HG03139 (cell line): ENCODE measurements around the gene FLNB.
"Not testable (repeated sequence)": the region's sequence is repeated elsewhere in the genome, so short reads cannot be mapped to it uniquely, and the experiment has no call there.

Experiments
- ATAC-seq: cut with Tn5 transposase; IDR thresholded peaks from one replicate; pipeline ENCODE4 v1.9.1; 2021; ENCODE audit not compliant: unreplicated experiment

The FLNB gene

DNA sequence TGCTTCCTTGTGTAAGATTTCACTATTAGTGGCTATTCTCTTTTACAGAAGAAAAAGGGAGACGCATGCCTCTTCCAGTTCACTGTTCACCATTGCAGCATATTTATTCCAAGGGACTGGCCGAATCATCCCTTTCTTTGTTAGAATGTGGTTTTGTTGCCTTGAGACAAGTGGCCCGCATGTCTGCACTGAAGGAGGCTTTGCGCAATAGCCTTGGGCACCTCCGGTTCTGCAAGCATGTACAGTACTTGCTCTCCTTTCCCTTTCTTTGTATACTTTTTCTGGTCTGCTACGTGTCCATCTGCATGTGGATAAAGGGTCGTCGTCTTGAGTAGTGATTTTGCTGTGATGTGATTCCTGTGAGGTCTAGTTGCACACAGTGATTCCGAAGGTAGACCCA lies 43.0 kb downstream of the FLNB start:
- ATAC-seq: no peak

- ATAC-seq: not testable (repeated sequence)
Measured at GRCh38 chr3:58051658-58052261, 43.5 kb downstream of the FLNB start.

DNA sequence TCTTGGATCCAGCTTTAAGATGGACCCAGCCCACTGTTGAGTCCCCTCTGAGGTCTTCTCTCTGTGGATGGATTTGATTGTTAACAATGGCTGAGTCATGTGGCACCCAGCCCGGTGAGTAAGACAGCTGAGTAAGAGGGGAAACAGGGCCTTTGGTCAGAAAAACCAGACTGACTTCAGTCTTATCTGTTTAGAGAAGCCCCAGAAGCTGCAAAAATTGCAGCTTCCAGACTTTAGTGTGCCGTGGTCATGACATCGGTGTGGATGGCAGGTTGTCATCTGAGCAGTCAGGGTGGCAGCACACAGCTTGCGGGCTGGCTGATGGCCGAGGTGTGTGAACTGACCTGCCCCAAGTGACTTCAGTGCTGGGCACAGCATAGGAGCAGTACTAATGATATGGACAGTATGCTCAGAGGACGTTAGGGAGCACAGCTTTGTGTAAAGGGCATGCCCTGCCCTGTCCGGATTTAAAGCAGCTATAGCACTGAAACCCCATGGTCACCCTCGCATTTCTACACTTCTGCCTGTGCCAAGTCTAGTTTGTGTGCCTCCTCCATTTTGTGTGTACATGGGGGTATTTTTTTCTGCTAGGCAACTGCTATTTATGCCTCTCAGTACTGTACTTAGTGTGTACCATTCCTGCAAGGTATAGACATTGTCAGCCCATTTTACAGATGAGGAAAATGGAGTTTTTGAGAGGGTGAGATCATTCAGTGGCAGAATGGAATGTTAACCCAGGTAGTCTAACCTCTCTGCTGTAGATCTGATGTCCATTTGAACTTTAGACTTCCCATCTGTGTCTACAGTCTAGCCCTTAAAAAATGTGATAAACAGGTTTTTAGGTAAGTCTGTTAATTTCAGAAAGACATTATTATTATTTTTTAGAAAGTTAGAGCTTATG lies 44.4 kb downstream of the FLNB start:
- no peak for ATAC-seq

DNA sequence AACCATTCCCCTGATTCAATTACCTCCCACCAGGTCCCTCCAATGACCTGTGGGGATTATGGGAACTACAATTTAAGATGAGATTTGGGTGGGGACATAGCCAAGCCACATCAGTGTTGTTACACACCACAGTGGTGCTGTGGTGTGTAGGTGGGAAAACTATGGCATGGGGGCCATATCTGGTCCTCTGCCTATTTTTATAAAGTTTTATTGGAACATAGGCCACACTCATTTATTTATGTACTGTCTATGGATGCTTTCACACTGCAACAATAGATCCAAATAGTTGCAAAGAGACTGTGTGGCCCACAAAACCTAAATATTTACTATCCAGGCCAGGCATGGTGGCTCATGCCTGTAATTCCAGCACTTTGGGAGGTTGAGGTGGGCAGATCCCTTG lies 46.4 kb downstream of the FLNB start:
- ATAC-seq: no peak

DNA sequence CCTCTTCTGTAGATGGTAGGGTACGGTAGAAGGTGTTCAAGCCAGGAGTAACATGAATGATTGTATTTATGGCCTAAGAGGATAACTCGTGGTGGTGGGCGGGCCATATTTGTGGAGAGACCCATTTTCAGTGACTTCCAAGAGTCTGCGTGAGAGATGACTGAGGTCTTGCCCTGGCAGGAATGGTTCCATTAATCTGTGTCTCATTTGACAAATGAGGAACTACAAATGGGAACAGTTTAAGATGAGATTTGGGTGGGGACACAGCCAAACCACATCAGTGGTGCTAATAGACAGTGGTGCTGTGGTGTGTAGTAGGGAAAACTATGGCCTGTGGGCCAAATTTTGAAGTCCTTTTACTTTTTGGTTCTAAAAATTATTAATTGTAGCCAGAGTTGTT lies 47.1 kb downstream of the FLNB start:
- no peak for ATAC-seq

- not testable (repeated sequence) for ATAC-seq
Measured at GRCh38 chr3:58055891-58056290, 47.7 kb downstream of the FLNB start.

DNA sequence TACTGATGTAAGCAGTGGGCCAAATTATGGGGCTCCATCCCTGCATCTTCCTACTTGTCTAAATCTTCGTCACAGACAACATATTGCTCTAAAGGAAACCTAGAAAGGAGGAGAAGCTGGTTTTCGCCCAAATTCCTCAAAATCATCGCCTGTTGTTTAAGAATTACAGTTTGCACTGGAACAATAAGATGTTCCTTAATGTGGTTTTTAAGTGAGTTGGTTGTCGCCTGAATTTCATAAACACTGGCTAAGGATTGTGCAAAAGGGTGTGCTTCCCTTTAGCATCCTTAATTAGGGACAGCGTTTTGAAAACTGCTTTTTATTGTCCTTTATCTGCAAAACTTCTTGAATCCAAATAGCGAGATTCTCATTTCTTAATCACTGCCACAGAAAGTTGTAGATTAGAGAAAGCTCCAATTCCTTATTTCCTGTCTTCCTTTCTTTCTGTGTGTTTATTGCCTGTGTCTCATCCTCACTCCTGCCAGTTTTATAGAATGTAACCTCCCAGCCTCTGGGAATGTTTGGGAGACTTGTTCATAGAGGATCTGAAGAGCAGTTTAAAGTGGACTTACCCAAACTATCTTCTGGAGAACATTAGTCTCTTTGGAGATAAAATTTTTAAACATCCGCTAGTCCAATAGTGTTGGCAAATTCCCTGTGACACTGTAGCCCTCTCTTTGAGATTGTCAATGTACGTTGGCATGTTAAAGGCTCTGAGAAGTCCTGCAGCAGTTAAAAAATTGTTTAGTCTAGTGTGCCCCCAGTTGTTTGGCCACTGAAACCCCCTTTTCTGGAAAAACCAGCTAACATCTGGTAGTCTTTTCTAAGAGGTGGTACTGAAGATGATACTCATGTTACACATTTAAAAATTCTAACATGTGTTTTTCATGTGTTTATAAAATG lies 50.4 kb downstream of the FLNB start:
- no peak for ATAC-seq

GRCh38 chr3:58059349-58060321 lies 51.4 kb downstream of the FLNB start:
- ATAC-seq: no peak

DNA sequence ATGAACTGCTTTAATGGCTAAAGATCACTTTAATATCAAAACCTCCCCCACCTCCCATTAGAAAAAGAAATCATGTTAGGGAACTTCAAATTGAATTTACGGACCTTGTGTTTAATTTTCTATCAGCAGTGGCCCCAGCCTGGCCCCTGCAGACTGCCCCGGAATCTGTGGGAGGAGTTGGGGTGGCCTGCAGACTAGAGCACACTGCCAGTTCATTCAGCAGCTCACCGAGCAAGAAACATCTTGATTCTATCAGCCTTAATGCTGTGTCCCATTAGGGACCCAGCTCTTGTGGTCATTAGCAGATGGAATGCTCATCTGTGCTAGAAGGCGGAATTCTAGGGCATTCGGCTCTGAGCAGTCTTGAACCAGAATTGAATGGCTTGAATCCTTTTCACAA lies 54.2 kb downstream of the FLNB start:
- ATAC-seq: no peak

DNA sequence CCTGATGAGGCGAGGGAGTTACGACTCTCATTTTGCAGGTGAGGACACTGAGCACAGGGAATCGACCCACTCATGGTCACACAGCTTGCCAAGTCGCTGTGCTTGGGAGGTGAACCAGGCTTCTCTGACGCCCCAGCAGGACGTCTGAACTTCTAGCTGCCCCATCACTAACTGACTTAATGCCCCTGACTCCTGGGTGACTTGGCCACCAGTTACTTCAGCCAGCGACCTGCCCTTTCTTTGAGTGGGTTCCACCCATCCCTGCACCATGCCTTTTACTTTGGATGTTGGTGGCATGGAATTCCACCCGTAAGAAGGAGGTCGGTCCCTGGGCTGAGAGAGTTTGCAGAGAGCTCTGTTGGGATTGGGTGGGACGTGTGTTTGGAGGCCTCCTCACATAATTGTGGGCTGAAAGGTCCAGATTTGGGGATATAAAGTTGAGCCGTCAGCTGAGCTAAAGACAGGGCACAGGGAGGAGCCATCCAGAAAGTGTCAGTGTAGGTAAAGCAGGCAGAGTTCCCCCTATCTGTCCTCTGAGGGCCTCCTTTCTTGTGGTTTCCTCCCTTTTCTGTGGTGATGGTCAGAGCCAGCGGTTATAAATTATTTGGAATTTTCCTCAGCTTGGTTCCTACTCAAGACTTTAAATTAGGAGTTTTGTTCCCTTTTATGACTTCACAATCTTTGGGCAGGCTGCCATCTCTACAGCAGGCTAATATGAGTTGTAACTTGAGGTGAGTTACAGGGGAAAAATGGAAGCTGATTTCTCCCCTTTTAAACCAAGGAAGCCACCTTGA lies 55.0 kb downstream of the FLNB start:
- no peak for ATAC-seq

DNA sequence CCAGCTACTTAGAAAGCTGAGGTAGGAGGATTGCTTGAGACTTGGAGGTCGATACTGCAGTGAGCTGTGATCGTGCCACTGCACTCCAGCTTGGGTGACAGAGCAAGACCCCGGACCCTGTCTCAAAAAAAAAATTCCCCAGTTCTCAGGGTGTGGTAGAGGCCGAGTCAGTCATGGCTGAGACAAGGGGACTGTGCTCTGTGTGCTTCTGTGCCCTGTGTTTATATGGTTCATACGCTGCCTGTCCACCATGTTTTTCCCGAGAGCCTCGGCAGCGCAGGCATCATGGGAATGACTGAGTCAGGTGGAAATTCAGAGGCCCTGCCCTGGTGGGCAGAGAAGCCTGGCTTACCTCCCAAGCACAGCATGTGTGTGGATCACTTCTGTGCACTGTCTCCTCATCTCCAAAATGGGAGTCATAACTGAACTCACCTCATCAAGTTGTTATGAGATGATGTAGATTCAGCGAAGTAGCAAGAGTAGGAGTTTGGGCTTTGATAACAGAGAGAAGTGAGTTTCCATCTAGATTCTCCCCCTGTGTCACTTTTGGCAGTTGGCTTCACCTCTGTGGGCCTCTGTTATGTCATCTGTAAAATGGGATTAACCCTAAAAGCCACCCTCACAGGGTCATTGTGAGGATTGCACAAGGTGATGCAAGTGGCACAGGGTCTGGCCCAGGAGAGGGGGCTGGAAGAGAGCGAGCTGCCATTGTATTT lies 56.9 kb downstream of the FLNB start:
- ATAC-seq: no peak

DNA sequence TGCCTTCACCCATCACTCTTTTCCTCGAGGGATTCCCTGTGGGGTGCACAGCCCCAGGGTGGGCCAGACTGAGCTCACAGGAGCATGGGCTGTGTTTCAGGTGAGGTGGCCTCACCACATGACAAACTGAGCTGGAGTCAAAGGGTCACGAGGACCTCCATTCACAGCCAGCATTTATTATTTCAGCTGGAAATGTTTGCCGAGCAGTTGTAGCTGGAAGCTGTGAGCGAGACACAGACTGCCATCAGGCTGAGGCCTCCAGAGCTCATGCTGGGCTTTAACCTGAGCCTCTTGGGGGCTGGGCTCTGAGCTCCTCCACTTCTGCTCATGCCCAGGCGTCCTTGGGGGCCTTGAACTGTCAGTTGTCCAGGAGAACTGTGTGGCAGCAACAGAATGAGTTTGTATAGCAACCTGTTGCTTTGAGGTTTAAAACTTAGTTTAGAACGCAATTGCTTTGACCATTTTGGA lies 57.5 kb downstream of the FLNB start:
- no peak for ATAC-seq

DNA sequence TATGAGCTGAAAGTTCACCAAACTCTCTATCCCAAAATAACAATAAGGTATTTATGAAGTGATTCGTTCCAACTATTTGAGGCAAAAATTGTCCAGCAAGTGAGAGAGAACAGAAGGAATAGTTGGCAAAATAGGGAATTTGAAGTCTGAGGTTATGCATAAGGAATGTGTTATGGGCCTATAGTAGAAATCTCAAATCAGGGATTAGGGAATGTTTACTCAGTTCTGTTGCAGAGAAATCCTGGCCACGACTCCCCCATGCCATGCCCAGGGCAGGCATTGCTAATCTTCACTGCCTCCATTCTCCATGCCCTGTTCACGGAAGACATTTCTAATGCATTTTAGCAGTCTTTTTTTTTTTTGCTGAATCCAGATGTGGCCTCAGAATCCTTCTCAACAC lies 58.6 kb downstream of the FLNB start:
- no peak for ATAC-seq

DNA sequence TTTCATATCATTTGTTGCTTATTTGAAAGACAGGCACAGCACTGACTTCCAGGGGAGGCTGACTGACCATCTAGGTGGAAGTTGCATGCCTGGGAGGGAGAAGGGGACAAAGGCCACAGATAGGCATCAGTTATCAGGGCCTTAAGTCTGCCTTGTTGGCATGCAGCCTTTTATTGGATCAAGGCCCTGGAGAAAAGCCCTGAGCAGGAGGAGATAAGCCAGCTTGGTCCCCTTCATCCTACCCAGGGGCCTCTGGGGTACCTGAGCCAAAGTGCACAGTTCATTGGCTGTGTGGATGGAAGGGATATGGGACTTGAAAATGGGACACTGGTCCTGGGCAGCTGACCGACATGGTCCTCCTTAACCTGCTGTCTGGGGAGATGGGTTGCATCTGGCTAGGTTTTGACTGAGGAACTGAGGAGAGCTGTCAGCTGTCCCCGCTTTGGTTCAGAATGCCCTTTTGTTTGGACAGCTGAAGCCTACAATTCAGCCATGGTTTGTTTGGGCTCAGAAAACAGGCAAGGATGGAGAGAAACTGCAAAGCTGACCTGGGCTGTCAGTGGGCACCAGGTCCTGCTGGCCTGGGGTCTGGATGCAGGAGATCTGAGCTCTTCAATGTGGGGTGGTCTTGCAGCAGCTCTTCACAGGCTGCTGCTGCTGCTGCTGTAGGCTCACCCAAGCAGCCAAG lies 60.0 kb downstream of the FLNB start:
- no peak for ATAC-seq

GRCh38 chr3:58071480-58071971 lies 63.3 kb downstream of the FLNB start:
- ATAC-seq: no peak

DNA sequence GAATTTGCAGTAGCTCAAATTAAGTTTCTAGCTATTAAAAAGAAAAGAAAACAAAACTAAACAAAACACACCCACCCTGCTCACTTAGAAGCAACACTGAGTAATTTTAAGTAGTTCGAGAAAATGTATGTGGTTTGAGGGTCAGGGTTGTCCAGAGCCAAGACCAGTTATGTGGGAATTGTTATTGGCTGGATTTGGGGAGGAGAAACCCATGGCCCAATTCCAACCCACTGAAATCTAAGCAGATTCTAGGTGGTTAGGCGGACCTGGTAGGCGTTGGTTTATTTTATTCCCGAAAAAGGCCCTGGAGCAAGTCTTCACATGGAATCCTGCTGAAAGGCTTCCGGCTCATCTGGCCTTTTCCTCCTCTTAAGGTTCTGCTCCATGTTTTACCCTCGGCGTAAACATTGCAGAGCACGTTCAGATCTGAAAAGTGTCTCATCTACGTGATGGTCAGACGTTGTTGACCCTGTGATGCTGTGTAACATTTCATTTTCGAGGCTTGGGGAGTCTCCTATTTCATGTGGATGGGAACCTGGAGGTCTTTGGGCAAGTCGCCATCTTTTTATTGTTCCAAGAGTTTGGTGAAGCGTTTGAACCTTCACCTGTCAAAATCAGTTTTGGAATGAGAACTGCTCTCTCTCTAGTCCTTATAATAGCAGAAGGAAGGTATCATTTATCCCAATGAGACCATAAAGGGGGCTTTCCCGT lies 64.0 kb downstream of the FLNB start:
- no peak for ATAC-seq

GRCh38 chr3:58072763-58073130 lies 64.5 kb downstream of the FLNB start:
- no peak for ATAC-seq
